ENCODE measurements around the gene PAX2.

- TF ChIP-seq POLR2A (IDR thresholded peaks at IDR 0.05; ENCODE audit: low read depth, low read length) (no peak), POLR2AphosphoS5 (IDR thresholded peaks at IDR 0.05; ENCODE audit: low read depth, low read length) (no peak), SPI1 (IDR thresholded peaks at IDR 0.05; ENCODE audit: low read depth, low read length) (no peak)
Observed at GRCh38 chr10:100837300-100837699, 91.9 kb downstream of the PAX2 start.
